Ovary (tissue), 3 donors: Measurements from ENCODE around the gene CTBP2.

ENCODE experiments used
- CTCF ChIP-seq, 3 donors: fragments of 450-650 bp in 2 of 3; fragments of 200-600 bp in 1 of 3; IDR thresholded peaks; one replicate each; pipeline versions ENCODE4 v1.5.1 to v1.8.0; 2016 to 2022; ENCODE audit warnings: antibody characterized with exemption in 3 of 3, mild to moderate bottlenecking in 1 of 3
- POLR2A ChIP-seq: fragments of 450-650 bp; IDR thresholded peaks from one replicate; pipeline ENCODE4 v1.6.1; 2017; ENCODE audit warnings: antibody characterized with exemption, mild to moderate bottlenecking, moderate library complexity
- donor health status: DM: no; HTN: no; CAD: no.

- no peak for TF ChIP-seq CTCF (IDR thresholded peaks at IDR 0.05)
- no peak for TF ChIP-seq POLR2A
These were observed 158.9 kb downstream of the CTBP2 start for GRCh38 chr10:125001313-125002046.
